ENCODE data around the gene NCOA6.

The NCOA6 gene
- 33.0 reads per million, percentile 58 among the genes with 10 or more reads in this experiment for total RNA-seq

DNA sequence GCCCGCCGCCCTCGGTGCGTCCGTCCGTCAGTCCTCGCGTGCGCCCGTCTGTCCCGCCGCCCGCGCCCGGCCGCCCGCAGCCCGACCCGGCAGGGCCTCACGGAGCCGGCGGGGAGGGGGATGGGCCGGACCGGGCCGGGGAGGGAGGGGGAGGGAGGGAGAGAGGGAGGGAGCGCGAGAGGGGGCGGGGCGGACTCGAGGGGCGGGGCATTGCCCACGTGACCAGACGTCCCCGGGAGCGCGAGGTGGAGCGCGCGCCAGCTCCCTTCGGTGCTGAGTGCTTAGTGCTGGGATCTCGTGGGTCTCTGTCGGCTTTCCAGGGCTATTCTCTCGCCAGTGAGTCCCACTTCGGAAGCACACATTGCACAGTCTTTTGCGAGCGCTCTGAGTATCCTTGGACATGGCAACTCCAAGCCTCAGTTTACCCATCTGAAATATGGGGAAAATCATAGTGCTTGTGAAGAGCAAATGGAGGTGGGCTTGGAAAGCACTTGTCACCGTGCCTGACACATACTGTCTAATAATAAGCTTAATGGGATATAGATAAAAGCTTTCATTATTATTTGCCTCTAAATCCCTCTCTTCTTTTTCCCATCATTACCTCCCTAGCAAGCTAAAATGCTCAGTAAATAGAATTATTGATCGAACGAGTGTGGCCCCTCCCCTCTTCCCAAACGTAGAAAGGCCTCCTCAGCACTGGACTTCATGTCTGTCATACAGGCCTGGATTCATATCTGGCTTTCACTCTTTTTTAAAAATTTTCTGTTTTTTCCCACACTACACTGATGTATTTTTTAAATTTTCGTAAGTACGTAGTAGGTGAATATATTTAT lies at the start of gene NCOA6:
TSS of gene NCOA6 (minus strand) at position 122 of the 833 bp plus-strand sequence. CDS start 43,296 bp downstream, outside the sequence.
- peak; percentile 79 for DNase-seq

DNA sequence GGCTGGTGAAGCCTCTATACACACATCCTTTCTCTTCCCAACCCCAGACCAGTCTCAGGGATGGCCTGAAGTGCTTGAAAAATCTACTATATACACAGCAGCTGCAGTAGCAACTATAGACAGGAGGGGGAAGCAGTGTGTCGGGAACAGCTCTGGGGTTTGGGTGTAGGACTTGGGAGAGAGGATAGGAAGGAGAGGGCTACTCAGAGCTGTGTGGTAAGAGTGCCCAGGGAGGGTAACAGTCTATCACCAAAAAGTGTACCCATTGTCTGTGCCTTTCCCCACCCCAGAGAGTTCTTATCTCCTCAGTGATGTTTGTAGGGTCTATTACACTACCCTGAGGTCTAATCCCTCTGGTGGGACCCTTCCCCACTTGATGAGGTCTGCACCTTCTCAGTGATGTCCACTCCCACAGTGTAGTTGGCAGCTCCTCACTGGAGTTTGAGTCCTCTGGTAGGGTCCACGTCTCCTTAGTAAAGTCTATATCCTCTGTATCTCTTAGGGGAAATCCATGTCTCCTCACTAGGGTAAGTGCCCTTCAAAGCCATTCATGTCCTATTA lies 48.7 kb upstream of the NCOA6 start:
- DNase-seq: no peak

DNA sequence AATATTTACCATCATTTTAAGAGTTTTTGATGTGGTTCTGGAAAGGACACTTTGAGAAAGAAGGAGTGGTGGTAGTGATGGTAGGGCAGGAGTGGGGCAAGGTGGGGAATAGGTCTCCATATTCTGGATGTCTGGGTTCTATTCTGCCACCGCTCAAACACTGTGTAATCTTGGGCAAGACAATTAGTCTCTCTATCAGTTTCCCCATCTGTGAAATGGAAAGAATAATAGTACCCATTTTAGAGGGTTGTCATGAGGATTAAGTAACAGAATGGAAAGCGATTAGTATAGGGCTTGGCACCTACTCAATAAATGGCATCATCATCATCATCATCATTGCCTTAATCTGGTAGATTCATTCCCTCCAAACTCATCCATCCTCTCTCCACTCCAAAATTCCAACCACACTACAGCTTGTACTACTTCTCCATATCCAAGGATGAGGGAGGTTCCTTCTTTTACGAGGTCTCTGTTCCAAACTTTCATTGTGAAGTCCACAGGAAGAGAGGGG lies 48.2 kb upstream of the NCOA6 start:
- DNase-seq: no peak

DNA sequence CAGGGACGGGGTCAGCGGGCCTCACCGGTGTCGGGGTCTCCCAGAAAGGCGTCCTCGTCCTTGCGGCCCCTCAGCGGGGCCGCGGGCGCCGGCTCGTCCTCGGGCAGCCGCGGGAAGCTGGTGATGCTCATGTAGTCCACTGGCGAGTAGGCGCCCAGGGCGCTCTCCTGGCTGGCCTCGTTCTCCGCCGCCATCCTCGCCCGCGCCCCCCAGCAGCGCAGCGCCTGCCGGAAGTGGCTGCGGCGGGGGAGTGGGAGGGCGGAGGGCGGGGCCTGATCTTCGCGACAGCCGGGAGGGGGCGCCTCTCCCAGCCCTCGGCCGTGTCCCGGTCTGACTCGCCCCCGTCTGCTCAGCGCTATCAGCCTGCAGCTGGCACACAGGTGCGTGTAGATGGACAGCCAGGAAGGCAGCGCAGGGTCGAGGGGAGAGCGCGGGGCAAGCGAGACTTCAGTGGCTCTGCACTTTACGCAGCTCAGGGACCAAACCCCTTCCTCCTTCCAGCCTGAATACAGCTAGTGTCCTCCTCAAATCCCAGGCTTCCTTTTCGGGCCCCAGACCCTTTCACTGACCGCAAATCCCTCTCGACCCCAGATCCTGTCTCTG lies 47.3 kb upstream of the NCOA6 start, which contains the start of gene GGT7:
TSS of gene GGT7 (minus strand) at position 235 of the 603 bp plus-strand sequence. CDS start at position 194, 41 bp downstream.
- DNase-seq: peak; percentile 83

DNA sequence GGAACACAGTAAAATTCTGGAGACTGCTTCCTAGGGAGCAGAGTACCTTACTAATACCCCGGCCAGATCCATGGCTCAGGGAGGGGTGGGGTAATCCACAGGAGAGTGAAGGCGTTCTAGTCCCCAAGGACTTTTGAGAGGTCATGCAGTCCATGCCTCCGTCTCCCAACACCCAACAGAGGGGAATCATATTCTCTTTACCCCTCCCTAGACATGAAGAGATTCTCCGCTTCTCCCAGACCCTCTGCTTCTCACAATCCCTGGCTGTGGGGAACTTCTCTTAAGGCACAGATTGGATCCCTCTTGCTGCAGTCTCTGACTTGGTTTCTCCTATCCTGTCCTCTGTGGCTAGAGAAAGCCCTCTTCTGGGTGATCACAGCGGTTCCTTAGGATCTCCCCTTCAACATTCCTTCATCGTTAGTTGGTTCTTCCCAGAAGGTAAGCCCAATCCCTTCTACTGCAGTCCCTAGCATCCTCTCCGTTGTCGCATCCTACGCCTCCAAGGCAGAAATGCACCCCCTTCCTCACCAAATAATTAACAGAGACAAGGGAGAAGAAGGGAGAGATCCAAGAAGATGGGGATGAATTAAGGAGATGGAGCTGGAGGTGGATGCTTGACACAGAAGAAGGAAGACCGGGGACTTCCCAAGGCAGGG lies 46.6 kb upstream of the NCOA6 start:
- no peak for DNase-seq

DNA sequence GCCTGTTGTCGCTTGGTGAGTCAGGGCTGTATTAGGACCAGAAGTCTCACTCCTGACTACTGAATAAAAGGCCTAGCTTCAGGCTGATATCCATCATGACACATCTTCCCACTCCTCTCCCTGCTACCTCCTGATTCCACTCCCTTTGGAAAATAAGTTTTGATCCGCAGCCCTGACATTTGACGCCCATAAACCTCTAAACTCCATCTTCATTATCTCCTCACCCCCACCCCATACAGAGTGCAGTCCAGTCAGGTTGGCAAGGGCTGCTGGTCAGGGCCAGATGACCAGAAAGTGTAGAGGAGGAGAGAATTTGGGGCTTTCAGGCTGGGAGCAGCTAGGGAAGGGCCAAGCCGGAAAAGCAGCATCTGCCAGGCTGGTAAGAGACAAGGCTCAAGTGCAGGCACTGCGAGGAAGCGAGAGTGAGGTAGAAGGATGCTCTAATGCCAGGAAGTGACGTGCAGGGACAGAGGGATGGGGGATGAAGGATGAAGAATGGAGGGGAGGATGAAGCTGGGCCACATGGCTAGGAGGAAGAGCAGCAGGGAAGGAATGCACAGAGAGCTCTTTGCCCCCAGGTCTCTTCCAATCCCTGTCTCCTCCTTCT lies 46.0 kb upstream of the NCOA6 start:
- no peak for DNase-seq

DNA sequence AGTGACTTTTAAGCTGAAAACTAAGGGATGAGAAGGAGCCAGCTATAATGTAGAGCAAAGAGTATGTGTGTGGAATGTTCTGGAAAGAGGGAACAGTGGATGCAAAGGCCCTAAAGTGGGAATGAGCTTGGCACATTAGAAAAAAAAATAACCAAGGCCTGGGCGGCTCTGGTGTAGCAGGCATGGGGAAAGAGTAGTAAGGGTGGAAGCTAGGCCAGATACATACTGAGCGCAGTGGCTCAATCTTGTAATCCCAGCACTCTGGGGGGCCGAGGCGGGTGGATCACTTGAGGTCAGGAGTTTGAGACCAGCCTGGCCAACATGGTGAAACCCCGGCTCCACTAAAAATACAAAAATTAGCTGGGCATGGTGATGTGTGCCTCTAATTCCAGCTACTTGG lies 38.8 kb upstream of the NCOA6 start:
- DNase-seq: no peak

DNA sequence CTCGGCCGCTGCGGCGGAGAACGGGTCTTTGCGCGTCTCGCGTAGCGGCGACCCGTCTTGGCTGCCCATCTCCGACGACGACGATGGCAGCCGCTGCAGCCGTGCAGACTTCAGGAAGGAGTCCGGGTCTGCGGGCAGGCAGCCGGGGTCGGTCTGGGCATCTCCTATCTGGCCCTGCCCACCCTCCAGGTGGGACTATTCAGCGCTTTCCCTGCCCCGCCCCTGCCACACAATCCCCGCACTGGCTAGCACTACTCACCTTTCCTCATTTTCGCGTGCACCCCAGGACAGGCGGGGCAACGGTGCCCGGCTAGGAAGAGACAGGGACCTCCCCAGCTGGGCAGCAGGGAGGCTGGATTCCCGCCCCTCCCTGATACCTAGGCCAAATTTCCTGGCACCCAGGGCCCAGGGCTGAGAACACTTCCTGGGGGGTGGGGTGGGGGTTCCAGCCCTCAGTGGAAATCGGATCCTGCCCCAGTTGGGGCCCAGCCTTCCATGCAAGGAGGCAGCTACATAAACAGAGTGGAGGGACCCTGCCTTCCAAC lies 38.0 kb upstream of the NCOA6 start:
- DNase-seq: no peak

DNA sequence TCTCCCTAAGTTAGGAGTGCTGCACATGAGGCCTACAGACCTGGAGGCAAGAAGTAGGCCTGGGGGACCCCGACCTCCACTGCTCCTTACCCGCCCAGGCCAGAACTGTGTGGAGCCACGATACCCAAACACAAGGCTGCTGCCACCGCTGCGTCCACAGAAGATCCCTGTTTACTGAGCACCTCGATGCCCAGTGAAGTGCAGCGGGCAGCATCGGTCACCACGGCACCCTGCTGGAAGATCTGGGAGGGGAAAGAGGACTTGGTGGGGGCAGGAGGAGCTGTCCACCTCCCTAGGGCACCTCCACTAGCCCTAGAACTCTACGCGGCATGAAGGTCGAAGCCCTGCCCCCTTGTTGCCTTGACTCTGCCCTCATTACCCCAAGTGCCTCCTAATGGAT lies 37.3 kb upstream of the NCOA6 start:
- DNase-seq: no peak

DNA sequence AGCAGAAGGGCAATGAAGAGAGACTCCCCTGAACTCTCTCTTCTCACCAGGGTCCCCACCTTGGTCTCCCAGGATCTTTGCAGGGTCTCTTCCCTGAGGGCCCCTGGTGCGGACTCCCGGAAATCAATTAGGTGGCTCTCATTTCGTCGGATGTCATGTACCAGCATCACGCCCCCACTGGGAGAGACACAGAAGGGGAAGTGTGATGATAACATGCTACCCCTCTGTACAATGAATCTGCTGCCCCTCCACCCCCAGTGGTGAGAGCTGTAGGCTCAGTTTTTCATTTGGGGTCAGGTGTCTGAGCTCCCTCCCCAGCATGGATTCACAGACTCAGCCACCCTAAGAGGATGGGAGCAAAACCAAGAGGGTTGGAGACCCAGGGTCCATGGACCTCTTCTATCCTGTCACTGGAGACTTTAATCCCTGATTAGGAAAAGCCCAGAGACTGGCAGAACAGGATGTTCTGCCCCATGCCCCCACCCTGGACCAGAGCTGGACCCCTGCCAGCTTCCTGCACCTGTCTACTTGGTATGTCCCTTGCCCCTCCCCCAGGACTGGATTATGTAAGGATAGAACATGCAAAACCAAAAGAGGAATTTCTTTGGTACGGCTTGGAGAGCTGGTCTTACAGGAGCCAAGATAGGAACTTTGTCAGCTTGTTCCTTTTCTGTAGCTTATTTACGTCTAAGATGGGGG lies 36.1 kb upstream of the NCOA6 start:
- no peak for DNase-seq

DNA sequence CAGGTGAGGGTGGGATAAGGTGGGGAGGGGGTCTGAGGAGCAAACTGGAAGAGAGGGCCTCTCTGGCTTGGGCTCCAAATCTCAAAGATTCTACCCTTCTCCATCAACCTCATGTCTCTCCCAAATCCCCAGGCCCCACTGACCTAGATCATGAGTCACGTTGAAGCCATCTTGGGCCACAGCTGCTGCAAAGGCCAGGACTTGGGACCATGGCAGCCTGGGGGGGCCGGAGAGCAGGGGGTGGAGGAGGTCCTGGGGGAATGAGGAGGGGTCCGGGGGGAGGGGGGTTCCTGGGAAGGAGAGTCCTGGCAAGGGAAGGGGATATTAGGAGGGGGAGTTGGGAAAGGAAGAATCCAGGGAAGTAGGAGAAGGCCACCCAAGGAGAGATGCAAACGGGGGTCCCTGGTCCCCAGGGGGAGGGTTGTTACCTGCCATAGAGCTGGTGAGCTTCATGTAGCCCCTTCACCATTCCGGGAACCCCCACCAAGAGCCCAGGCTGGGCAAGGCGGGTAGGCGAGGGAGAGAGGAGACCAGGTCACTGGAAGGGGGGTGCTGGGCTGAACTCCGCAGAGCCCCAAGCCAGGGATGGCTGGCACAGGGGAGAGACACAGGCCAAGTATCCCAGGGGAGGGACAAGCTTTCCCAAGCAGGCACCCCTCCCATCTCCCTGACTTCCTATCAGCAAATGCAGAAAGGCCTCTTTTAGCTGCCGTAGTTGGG lies 34.5 kb upstream of the NCOA6 start:
- DNase-seq: no peak

DNA sequence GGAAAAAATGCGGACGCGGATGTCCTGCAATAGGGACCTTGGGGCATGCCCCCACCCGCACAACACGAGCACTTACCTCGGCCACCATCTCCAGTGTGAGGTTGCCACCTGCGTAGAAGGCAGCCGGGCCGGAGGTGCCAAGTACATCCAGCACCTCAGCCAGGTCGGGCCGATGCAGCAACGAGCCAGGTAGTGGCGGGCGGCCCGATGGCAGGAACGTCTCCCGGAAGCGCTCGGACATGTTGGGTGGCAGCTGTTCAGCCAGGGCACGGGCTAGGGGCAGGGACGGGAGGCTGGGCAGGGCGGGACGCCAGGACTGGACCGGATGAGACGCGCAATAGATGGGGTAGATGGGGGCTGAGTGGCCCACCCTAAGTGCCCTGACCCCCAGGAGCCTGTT lies 33.9 kb upstream of the NCOA6 start:
- DNase-seq: no peak

DNA sequence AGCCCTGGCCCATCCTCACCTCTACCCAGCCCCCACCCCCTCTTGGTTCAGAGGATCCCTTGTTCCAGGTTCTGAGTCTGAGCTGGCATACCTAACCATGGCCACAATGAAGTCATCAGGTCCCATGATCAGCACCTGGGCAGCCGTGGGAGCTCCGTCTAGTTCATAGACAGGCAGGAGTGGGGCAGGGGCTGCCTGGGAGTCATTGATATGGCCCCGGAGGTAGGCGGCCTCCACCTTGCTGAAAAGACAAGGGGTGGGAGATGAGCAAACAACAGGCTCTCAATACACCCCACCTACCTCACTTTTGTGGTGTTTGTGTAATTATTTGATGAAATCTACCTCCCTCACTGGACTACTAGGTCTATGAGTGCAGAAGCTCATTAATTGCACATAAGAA lies 26.8 kb upstream of the NCOA6 start:
- no peak for DNase-seq

DNA sequence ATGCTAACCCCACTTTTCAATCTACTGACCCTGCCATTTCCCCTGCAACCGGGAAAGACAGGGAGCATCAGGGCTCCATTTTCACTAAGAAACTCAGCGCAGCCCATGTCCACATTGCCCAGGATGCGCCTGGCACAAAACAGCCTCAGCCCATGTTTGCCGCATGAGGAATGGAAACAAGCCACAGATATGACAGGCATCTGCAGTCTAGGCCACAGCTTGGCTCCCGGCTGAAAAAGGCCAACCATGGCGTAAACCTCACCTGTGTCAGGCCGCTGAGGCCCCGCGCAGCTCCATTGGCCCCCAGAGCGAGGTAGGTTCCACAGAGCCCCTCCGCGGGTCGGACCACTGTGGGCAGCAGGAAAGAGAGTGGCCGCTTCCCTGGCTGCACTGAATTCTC lies 25.5 kb upstream of the NCOA6 start:
- DNase-seq: no peak

DNA sequence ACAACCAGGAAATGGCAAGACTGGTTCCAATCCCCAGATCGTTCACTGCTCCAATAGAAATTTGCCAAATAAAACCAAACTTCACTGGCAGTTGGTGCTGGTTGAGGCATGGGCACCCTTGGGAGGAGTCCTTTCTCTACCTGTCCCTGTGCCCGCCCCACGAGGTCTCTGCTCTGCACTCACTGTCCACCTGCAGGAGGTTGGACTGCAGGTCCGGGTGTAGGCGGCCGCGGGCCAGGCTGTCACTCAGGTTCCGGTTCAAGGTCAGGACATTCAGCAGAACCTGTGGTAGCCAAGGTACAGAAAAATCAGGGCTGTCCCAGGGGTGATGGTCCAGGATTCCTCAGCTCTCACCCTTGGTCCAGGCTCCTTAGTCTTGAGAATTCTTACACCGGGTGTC lies 24.3 kb upstream of the NCOA6 start:
- DNase-seq: no peak

DNA sequence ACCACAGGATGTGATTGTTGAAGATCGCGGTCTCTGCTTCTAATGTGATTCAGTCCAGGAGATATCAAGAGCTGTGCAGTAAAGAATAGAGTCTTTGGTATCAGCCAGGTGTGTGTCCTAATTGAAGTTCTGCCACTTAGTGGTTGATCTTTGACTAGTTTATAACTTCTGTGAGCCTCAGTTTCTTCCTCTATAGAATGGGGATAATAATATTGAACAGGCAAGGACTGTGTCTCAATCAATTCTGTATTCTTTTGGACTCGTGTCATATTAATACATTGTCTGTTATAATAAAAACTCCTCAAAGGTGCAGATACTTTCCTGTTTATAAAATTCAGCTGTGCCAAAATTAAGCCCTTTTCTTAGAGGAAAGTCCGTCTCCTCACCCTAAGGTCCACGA lies 23.1 kb upstream of the NCOA6 start:
- DNase-seq: no peak

DNA sequence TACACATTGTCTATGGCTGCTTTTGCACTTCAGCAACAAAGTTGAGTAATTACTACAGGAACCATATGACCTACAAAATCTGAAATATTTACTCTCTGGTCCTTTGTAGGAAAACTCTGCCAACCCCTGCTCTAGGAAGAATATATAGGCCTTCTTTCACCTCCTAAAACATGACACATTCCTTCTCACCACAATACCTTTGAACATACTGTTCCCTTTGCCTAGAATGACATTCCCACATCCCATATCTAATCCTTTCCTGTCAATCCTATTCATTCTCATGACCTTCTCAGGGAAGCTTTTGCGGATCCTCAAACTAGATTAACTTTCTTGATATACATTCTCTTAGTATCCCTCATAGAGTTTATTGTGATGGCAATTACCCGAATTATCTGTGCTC lies 18.0 kb upstream of the NCOA6 start:
- DNase-seq: no peak

DNA sequence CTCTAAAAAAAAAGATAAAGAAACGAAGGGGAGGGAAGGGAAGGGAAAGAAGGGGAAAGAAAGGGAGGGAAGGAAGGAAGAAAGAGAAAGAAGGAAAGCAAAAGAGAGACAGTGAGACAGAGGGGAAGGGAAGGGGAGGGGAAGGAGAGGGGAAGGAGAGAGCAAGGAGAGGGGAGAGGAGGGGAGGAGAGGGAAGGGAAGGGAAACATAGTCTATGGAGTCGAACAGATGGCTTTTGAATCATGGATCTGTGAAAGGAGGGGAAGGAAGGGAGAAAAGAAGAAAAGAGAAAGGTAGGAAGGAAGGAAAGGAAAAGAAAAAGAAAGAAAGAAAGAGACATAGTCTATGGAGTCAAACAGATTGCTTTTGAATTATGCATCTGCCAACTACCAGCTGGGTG lies 16.7 kb upstream of the NCOA6 start:
- DNase-seq: no peak

DNA sequence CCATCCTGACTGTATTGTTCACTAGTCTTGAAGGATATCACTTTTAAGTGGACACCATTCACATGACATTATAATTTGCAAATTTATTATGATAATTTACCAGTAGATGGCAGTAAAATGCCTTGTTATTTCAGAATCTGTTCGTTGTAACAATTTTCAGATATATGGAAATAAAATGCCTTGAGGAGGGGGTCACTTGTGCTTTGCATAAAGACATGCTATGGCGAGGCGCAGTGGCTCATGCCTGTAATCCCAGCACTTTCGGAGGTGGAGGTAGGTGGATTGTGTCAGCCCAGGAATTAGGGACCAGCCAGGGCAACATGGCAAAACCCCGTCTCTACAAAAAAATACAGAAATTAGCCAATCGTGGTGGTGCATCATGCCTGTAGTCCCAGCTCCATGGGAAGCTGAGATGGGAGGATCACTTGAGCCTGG lies 9.0 kb upstream of the NCOA6 start:
- no peak for DNase-seq

DNA sequence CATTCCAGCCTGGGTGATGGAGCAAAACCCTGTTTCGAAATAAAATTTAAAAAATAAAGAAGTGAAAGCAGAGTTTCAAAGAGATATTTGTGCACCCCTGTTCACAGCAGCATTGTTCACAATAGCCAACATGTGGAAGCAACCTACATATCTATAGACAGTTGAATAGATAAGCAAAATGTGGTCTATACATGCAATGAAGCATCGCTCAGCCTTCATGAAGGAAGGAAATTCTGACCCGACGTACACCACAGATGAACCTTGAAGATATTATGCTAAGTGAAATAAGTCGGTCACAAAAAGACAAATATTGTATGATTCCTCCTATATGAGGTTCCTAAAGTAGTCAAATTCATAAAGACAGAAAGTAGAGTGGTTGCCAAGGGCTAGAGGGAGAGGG lies 6.5 kb upstream of the NCOA6 start:
- no peak for DNase-seq

DNA sequence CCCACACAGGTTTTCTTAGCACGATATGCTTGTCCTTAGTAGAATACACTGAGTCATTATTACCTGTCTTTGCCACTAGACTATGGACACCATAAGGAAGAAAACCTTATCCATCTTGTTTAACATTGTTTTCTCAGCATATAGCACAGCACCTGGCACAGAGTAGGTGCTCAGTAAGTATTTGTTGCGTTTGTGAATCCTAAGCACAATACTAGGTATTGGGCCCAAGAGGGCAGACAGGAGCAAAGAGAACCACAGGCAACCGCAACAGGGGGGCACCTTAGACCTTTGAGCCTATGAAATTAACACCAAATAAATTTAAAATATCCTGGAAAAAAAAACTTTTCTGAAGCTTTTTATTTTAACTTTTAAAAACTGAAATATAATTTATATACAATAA lies 3.7 kb upstream of the NCOA6 start:
- no peak for DNase-seq

Measured in effector CD4-positive, alpha-beta T cell (primary cell).